Activated T-helper 1 cell treated with anti-CD3 and anti-CD28 coated beads, Interleukin-12 subunit alpha, Interleukin-12 subunit beta, Interleukin-2, Interleukin-4 antibody, amounts not matched to agents 30 ng/mL and 10 ng/mL and 1 ng/mL, durations not matched to agents 14 hours and 24 hours and 36 hours (primary cell): ENCODE results near the gene TRMU. TPM values are rescaled to one million over a fixed set of nuclear protein-coding genes. Genes with fewer than 3 reads are reported as not detected.

Source experiments
- DNase-seq: peaks from one replicate; pipeline ENCODE4 v3.0.0; 2021; ENCODE audit warnings: low spot score
- H3K27ac Mint-ChIP-seq: one replicate; pipeline ENCODE4 v1.8.0; 2021; ENCODE audit warnings: mild to moderate bottlenecking, mixed read lengths
- H3K27me3 Mint-ChIP-seq: one replicate; pipeline ENCODE4 v1.8.0; 2022; ENCODE audit warnings: mild to moderate bottlenecking, moderate library complexity, mixed read lengths; ENCODE audit not compliant: insufficient read depth
- H3K36me3 Mint-ChIP-seq: one replicate; pipeline ENCODE4 v1.8.0; 2021; ENCODE audit warnings: low read depth, mixed read lengths
- H3K4me1 Mint-ChIP-seq: one replicate; pipeline ENCODE4 v1.8.0; 2021; ENCODE audit warnings: low read depth, mixed read lengths
- H3K4me3 Mint-ChIP-seq: one replicate; pipeline ENCODE4 v1.8.0; 2021; ENCODE audit warnings: mild to moderate bottlenecking, moderate library complexity, mixed read lengths
- H3K9me3 Mint-ChIP-seq: one replicate; pipeline ENCODE4 v1.8.0; 2021; ENCODE audit warnings: mixed read lengths
- intact Hi-C: fragments of 100-400 bp; cut with micrococcal nuclease; formaldehyde crosslinking; loops from one replicate; pipeline ENCODE4 v1.15.1; 2024
- total RNA-seq: library from RNA; stranded (reverse); gene quantifications from 2 replicates; pipeline ENCODE4 v1.2.3, GENCODE V29; 2022

Gene TRMU
- total RNA-seq, 1 donor from 2014 or later = 85.5 TPM

DNA sequence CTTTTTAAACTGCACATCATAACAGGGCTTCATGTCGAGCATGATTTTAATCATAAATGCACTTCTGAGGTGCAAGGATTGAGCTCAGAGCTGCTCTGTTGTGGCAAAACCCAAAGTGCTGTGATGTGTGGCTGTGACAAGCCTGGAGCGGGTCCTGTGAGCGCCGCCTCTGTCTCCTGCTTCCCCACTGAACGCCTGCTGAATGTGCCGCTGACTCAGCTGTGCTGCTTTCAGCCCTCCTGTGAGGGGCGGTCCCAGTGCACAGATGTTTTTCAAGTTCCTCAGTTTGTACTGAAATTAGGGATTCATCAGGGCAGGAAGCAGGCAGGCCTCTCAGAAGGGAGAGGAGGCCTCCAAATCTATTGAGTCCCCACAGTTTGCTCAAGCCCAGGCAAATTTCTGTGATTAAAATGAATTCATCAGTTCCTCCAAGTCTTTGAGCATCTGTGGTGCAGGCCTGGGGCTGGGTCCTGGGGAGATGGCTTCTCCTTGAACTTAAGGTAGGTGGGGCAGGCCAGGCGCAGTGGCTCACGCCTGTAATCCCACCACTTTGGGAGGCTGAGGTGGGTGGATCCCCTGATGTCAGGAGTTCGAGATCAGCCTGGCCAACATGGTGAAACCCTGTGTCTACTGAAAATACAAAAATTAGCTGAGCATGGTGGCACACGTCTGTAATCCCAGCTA lies 41.8 kb upstream of the TRMU start:
- Mint-ChIP-seq H3K27me3 (no peaks in the 10 kb centered on the region), H3K27ac (peak overlapping the region; percentile 34), H3K4me3 (peak overlapping the region; percentile 7), H3K4me1 (peaks cover 32% of the 10 kb centered on the region), H3K36me3 (peaks cover 23% of the 10 kb centered on the region), H3K9me3 (no peaks in the 10 kb centered on the region)
- intact Hi-C loops = no loop called here
- DNase-seq = no peak

DNA sequence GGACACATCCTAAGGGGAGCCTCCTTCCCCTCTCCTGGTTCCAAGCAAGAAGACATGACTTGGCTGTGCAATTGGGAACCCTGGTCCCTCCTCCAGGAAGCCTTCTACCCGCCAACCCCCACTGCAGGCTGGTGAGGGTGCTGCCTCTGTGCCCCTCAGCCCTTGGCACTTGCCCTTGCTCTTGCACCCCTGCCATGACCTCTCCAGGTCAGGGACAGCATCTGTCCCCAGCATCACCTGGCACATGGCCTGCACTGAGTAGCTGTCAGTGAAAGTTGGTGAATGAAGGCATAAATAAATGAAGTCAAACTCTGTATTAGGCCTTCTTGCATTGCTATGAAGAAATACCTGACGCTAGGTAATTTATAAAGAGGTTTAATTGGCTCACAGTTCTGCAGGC lies 40.7 kb upstream of the TRMU start:
- no peaks in the 10 kb centered on the region for H3K9me3 Mint-ChIP-seq
- intact Hi-C loops = no loop called here
- no peaks in the 10 kb centered on the region for H3K27me3 Mint-ChIP-seq
- H3K27ac Mint-ChIP-seq = peak overlapping the region; percentile 45
- DNase-seq = no peak
- peaks cover 33% of the 10 kb centered on the region for H3K36me3 Mint-ChIP-seq
- H3K4me1 Mint-ChIP-seq = peaks cover 42% of the 10 kb centered on the region
- peak overlapping the region; percentile 91 for H3K4me3 Mint-ChIP-seq

DNA sequence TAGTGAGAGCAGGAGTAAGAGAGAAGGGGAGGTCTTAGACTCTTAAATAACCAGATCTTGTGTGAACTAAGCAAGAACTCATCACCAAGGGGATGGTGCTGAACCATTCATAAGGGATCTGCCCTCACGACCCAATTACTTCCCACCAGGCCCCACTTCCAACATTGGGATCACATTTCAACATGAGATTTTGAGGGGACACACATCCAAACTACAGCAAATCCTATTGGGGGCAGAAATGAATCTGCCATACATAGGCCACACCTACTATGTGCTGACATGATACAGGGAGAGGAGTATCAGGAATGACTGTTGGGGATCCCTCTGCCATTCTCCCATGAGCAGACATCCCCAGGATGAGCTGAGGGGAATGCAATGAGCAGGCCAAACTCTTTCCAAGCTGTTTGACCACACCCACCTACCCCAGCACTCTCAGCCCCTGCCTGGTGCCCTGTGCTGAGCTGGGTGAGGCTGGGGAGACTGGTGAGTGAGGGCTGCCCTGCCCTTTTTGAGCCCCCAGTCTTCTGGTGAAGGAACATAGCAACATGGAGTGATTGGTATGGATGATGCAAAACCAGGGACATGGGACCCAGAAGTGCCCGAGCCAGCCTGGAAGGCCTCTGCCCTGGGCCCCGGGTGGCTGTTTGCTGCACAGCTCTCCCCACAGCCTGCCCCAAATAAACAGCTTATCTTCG lies 40.1 kb upstream of the TRMU start:
- Mint-ChIP-seq H3K27ac (peak overlapping the region; percentile 94), H3K4me1 (peaks cover 44% of the 10 kb centered on the region)

DNA sequence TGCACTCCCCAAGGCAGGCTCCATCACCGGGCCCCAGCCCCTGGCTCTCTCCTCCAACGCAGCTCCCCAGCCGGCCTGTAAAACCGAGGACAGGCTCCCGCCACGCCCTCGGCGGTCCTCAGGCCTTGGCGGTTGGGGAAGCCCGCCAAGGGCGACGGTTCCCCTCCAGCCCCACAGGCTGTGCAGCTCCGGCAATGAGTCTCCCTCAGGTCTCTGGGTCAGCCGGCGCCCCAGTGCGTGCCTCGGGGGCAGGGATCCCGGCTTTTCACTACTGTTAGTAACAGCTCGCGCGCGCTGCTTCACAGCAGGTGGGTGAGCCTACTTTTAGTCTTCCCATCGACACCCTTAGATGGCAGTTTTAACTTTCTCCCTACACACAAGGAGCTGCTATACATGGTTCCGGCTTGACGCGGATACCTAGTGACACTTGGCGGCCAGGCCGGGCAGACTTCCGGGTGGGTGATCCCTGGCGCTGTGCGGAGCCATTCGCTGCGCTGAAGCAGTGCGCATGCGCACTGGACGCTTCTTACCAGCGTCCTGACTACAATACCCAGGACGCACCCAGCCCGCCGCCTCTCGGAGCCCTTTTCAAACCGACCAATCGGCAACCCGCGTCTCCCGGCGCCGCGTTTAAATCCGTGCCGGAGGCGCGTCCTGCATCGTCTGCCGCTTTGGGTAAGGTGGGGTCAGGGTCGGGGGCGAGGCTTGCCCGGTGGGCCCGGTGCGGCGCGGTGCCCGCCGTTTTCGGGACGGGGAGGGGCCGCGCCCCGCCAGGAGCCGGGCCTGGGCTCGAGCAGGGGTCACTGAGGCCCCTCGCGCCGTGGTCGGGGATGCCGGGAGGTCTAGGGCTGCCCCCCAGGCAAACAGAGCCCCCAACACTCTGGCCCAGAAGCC lies 39.0 kb upstream of the TRMU start, which contains the start of gene GTSE1:
GTSE1 (plus strand) TSS at position 614 of the 894 bp plus-strand sequence. CDS start 531 bp downstream, outside the sequence.
- peak; percentile 97 for DNase-seq
- H3K27ac Mint-ChIP-seq = peak within 1 kb of the TSS; percentile 94
- peaks cover 52% of the 10 kb centered on the region for H3K4me1 Mint-ChIP-seq
- H3K36me3 Mint-ChIP-seq = peaks cover 38% of the 10 kb centered on the region
- no peaks in the 10 kb centered on the region for H3K27me3 Mint-ChIP-seq
- intact Hi-C loops = loop anchor here (1.0 kb wide), 7 partner anchors 29 to 625 kb away; partner anchors contain the start of genes ATXN10, CDPF1 and TRMU
- peak within 1 kb of the TSS; percentile 91 for H3K4me3 Mint-ChIP-seq
- H3K9me3 Mint-ChIP-seq = no peaks in the 10 kb centered on the region

More for the DNA sequence above, 40.1 kb upstream of the TRMU start:
- no peak for DNase-seq
- intact Hi-C loops = no loop called here
- peaks cover 31% of the 10 kb centered on the region for H3K36me3 Mint-ChIP-seq
- no peaks in the 10 kb centered on the region for H3K27me3 Mint-ChIP-seq
- peak overlapping the region; percentile 91 for H3K4me3 Mint-ChIP-seq
- no peaks in the 10 kb centered on the region for H3K9me3 Mint-ChIP-seq

DNA sequence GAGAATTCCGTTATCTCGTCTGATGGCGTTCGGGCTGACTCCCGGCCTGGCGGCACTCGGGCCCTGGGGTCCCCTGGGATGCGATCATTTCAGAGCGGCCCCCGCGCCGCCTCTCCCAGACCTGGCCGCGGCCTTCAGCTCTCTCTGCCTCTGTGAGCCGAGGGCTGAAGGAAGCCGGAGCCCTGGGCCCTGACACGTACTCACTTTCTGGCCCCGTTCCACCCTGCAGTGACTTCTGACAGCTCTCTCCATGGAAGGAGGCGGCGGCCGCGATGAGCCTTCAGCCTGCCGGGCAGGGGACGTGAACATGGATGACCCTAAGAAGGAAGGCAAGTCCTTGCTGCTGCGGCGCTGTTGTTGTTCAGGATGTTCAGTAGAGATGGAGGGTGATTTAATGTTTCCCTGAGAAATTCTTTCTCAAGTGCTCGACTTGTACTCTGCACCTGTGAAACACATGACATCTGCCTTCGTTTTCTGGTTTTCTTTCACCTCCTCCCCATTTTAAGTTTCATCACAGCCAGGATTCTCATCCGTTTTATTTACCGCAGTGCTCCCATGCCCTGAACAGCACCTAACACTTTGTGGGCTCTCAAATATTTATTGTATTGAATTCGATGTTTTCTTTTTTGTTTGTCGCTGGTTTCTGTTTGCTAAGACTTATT lies 38.2 kb upstream of the TRMU start:
- DNase-seq = no peak
- Mint-ChIP-seq H3K4me3 (peak overlapping the region; percentile 91), H3K9me3 (no peaks in the 10 kb centered on the region)

DNA sequence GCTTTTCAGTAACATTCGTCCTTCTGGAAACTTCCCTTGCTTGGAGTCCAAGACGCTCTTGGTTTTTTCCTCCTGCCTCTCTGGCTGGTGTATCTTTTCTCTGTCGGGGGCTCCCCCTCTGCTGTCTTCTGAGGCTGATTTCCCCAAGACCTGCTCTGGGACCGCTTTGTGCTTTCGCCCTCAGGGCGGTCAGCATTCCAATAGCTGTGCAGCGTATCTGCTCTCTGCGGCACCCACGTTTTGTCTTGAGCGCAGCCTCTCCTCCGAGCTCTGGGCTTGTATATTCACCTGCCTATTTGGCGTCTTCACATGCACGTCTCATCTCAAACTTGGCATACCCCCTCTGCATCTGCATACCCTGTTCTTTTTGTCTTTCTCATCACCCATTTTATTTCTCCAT lies 36.4 kb upstream of the TRMU start:
- Mint-ChIP-seq H3K4me3 (peak overlapping the region; percentile 81), H3K27ac (no peak overlapping the region), H3K27me3 (no peaks in the 10 kb centered on the region), H3K36me3 (peaks cover 31% of the 10 kb centered on the region), H3K4me1 (peaks cover 64% of the 10 kb centered on the region), H3K9me3 (no peaks in the 10 kb centered on the region)
- no peak for DNase-seq
- intact Hi-C loops = no loop called here

More for the DNA sequence above, 38.2 kb upstream of the TRMU start:
- H3K27ac Mint-ChIP-seq = peak overlapping the region; percentile 67
- peaks cover 52% of the 10 kb centered on the region for H3K4me1 Mint-ChIP-seq
- intact Hi-C loops = no loop called here
- H3K27me3 Mint-ChIP-seq = no peaks in the 10 kb centered on the region
- H3K36me3 Mint-ChIP-seq = peaks cover 35% of the 10 kb centered on the region

DNA sequence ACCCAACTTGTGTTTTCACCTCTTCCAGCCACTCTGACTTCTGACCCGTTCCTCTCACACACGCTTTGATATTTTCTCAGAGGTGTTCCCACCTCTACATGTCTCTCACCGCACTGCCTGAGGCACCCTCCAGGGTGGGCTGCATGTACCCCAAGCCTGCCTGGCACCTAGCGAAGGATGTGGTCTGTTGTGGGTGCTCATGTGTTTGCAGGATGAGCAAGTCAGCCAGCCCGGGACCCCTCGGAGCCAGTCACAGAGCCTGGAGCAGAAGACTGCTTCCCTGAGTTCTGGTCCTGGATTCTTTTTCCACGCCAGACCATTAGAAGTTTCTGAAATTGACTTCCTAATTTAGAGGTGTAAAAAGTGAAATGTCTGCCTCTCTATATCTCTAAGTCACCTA lies 35.0 kb upstream of the TRMU start:
- H3K4me3 Mint-ChIP-seq = no peak overlapping the region
- no peak overlapping the region for H3K27ac Mint-ChIP-seq
- H3K27me3 Mint-ChIP-seq = no peaks in the 10 kb centered on the region
- H3K4me1 Mint-ChIP-seq = peaks cover 57% of the 10 kb centered on the region
- DNase-seq = no peak
- no peaks in the 10 kb centered on the region for H3K9me3 Mint-ChIP-seq
- H3K36me3 Mint-ChIP-seq = peaks cover 31% of the 10 kb centered on the region
- intact Hi-C loops = no loop called here

DNA sequence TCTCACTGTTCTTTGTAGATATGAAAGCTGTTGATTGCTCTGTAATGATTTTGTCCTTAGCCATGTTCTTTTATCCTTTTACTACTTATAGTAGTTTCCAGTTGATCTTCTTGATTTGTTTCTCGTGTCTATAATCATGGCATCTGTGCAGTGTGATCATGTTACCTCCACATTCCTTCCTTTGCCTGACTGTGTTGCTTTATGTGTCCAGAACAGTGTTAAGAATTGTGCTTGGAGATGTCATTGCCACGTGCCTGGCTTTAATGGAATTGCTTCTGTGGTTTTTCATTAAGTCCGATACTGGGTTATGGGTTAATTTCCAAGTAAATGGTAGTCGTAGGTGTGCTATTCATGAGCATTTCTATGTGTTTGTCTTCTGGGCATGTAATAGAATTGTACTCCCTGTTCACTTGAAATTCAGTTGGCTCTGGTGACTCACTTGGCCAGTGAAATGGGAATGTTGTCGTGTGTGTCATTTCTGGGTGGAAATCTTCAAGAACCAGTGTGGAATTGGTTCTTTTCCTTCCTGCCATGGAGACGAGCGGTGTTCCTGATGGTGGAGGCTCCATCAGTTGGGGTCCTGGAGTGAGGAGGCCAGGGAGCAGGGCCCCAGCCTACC lies 32.1 kb upstream of the TRMU start:
- Mint-ChIP-seq H3K36me3 (peaks cover 40% of the 10 kb centered on the region), H3K27ac (peak overlapping the region; percentile 13), H3K9me3 (no peaks in the 10 kb centered on the region), H3K4me1 (peaks cover 35% of the 10 kb centered on the region), H3K27me3 (no peaks in the 10 kb centered on the region), H3K4me3 (no peak overlapping the region)
- DNase-seq = no peak
- intact Hi-C loops = no loop called here

DNA sequence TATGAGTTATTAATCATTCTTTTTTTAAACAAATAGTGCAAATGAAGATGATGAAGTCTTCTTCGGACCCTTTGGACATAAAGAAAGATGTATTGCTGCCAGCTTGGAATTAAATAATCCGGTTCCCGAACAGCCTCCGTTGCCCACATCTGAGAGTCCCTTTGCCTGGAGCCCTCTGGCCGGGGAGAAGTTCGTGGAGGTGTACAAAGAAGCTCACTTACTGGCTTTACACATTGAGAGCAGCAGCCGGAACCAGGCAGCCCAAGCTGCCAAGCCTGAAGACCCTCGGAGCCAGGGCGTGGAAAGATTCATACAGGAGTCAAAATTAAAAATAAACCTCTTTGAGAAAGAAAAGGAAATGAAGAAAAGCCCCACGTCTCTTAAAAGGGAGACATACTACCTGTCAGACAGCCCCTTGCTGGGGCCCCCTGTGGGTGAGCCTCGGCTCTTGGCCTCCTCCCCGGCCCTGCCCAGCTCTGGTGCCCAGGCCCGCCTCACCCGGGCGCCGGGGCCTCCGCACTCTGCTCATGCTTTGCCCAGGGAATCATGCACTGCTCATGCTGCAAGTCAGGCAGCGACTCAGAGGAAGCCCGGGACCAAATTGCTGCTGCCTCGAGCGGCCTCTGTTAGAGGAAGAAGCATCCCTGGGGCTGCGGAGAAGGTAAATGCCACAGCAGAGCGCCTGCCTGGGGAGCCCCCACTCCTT lies 27.1 kb upstream of the TRMU start:
- peaks cover 33% of the 10 kb centered on the region for H3K36me3 Mint-ChIP-seq
- DNase-seq = no peak
- H3K27ac Mint-ChIP-seq = no peak overlapping the region
- no peaks in the 10 kb centered on the region for H3K27me3 Mint-ChIP-seq
- H3K9me3 Mint-ChIP-seq = no peaks in the 10 kb centered on the region
- intact Hi-C loops = no loop called here
- H3K4me1 Mint-ChIP-seq = peaks cover 8% of the 10 kb centered on the region
- H3K4me3 Mint-ChIP-seq = no peak overlapping the region

DNA sequence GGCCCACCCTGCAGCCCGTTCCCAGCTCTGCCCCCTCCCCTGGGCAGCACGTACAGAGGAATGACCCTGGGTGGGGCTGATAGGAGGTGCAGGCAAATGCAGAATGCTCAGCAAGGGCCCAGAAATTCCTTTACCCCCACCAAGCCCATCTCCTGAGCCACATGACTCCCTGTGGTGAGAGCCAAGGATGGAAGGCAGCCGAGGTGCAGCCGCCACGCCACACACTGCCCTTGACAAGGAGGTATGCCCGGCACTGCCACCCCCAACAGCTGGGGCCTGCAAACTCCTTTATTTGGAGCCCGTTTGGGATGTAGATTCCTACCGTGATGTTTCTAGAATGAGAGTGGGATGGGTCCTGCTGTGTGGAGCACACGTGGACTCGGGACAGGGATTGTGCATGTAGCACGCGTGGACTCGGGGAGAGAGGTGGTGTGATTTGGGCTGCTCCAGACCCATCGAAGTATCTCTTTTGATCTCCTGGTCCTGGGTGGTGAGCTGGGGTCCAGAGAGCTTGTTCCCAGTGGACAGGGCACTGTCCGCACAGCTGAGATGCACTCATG lies 25.9 kb upstream of the TRMU start:
- Mint-ChIP-seq H3K4me1 (no peaks in the 10 kb centered on the region), H3K4me3 (no peak overlapping the region), H3K9me3 (no peaks in the 10 kb centered on the region), H3K27ac (no peak overlapping the region), H3K36me3 (peaks cover 29% of the 10 kb centered on the region), H3K27me3 (no peaks in the 10 kb centered on the region)
- no peak for DNase-seq
- intact Hi-C loops = no loop called here

DNA sequence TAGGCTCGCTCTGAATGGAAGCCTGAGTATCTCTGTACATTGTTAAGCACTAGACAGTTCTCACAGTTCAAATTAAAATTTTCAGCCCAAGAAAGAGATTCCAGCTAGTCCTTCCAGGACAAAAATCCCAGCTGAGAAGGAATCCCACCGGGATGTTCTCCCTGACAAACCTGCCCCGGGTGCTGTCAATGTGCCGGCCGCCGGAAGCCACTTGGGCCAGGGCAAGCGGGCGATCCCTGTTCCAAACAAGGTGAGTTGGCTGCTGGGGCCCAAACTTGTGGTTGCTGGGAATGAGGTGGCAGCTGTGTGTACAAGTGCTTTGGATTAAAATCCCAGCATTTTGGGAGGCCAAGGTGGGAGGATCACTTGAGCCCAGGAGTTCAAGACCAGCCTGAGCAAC lies 23.5 kb upstream of the TRMU start:
- Mint-ChIP-seq H3K36me3 (peaks cover 29% of the 10 kb centered on the region), H3K27ac (no peak overlapping the region), H3K27me3 (no peaks in the 10 kb centered on the region), H3K4me3 (no peak overlapping the region), H3K9me3 (no peaks in the 10 kb centered on the region), H3K4me1 (no peaks in the 10 kb centered on the region)
- DNase-seq = no peak
- intact Hi-C loops = no loop called here
